ENCODE measurements around the gene PCNT.
"Not testable (repeated sequence)": the region's sequence is repeated elsewhere in the genome, so short reads cannot be mapped to it uniquely, and the experiment has no call there.

The PCNT gene

DNA sequence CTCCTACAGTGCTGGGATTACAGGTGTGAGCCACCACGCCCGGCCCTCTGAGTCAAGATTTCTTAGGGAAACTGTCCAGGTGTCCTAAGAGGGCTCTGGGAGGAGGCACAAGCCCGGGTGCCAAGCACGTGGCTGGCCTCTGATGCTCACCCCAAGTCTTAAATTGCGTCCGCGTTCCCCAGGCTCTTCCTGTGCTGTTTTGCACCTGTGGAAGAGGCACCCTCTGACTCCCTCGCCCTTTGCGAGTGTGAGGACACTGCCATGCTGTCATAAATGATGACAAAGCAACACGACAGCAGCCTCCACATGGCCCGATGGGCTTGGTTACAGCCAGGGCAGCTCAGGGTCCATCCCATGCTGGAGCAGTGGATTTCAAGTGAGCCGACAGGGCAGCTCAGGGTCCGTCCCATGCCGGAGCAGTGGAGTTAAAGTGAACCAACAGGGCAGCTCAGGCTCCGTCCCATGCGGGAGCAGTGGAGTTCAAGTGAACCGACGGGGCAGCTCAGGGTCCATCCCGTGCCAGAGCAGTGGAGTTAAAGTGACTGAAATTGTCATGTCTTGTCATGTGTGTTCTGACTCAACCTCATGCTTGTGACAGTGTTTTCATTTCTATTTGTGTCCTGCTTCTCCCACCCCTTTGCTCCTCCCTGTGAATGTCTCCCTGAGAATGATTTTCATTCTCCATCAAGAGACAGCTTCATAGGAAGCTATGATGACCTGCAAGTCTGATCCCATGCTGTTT is 33.9 kb downstream of the PCNT start:
- DNase-seq (ENCODE audit: low read depth): no peak

DNA sequence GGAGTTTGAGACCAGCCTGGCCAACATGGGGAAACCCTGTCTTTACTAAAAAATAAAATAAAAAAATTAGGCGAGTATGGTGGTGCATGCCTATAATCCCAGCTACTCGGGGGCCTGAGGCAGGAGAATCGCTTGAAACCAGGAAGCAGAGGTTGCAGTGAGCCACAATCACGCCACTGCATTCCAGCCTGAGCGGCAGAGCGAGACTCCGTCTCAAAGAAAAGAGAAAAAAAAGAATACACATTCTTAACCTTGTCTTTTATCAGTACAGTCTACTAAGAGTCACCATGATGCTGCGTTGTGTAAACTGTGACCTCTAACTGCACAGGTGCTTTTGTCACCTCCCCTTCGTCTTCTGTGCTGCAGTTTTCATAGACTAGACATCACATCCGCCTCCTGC is 37.2 kb downstream of the PCNT start:
- DNase-seq (ENCODE audit: low read depth): no peak

DNA sequence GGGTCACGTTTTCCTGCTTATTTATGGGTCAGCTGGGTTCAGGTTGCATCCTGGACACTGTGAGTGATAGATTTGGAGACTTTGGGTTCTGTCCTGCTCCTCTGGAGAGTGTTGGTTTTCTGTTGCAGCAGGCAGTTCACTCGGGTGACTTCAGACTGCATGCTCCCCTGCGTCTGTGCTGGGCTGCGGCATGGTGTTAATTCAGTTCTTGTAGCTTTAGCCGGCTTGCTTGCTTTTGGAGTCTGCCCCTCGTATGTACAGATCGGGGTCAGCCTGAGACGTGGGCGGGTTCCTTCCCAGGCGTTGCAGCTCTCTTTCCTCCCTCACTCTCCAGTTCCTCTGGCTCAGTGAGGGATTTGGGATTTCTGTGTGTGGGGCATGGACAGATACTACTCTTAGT is 38.0 kb downstream of the PCNT start:
- DNase-seq (ENCODE audit: low read depth): no peak

DNA sequence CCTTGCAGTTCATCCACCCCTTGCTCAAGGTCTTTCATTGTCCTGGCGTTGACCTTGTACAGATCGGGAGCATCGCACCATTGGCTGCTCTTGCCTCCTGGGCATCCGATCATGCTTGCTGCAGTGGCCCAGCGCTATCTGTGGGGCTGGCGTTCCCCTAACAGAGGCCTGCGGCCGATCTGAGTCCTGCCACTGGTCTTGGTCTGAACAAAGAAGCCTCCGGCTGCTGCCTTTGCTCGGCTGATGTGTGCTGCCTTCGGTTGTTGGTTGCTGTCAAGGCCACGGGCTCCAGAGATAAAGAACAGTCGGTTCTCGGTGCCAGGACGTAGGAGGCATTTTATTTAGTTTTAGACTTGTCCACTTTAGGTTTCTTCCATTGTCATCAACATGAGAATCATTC is 39.0 kb downstream of the PCNT start:
- DNase-seq (ENCODE audit: low read depth): no peak

DNA sequence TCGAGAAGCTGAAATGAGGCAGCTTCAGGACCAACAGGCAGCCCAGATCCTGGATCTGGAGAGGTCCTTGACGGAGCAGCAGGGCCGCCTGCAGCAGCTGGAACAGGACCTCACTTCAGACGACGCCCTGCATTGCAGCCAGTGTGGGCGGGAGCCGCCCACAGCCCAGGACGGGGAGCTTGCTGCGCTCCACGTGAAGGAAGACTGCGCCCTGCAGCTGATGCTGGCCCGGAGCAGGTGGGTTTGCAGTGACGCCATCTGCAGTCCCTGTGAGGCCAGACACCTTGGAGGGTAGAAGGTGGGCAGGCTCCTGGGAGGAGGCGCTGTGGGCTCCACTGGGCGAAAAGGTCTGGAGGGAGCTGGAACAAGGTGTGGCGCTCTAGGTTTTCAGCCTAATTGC is 39.7 kb downstream of the PCNT start:
- no peak for DNase-seq (ENCODE audit: low read depth)

DNA sequence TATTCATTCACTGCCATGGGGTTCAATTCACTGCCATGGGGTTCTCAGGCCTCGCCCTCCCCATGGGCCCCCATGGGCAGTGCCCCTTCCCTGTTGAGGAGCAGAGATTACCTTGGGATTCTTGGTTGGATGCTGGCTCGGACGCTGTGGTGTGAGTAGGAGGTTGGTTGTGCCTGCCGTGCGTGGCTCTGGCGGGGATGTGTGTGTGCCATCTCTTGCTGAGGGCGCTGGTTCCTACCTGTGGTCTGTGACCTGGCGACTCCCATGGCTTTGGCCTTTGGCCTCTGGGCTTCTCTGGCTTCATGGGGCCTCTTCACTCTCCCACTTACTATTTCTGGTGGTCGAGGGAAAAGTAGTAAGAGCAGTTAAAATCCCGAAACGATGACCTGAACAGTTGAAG is 42.1 kb downstream of the PCNT start:
- DNase-seq (ENCODE audit: low read depth): no peak

DNA sequence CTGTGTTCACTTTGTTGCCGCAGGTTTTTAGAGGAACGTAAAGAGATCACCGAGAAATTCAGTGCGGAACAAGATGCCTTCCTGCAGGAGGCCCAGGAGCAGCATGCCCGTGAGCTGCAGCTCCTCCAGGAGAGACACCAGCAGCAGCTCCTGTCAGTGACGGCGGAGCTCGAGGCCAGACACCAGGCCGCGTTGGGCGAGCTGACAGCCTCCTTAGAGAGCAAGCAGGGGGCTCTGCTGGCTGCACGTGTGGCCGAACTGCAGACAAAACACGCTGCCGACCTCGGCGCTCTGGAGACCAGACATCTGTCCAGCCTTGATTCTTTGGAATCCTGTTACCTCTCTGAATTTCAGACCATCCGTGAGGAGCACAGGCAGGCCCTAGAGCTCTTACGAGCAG is 42.6 kb downstream of the PCNT start:
- DNase-seq (ENCODE audit: low read depth): no peak

DNA sequence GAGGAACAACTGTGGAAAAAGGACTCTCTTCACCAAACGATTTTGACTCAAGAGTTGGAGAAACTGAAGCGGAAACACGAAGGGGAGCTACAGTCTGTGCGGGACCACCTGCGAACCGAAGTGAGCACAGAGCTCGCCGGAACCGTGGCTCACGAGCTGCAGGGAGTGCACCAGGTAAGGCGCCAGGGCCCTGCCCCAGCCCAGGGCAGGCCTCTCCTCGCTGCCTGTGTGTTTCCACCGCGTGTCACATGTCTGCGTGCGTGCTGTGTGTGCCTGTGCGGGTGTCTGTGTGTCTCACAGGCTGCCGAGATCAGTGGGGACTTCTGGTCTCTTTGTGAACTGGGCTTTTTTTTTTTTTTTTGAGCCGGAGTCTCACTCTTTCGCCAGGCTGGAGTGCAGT is 43.0 kb downstream of the PCNT start:
- DNase-seq (ENCODE audit: low read depth): no peak

DNA sequence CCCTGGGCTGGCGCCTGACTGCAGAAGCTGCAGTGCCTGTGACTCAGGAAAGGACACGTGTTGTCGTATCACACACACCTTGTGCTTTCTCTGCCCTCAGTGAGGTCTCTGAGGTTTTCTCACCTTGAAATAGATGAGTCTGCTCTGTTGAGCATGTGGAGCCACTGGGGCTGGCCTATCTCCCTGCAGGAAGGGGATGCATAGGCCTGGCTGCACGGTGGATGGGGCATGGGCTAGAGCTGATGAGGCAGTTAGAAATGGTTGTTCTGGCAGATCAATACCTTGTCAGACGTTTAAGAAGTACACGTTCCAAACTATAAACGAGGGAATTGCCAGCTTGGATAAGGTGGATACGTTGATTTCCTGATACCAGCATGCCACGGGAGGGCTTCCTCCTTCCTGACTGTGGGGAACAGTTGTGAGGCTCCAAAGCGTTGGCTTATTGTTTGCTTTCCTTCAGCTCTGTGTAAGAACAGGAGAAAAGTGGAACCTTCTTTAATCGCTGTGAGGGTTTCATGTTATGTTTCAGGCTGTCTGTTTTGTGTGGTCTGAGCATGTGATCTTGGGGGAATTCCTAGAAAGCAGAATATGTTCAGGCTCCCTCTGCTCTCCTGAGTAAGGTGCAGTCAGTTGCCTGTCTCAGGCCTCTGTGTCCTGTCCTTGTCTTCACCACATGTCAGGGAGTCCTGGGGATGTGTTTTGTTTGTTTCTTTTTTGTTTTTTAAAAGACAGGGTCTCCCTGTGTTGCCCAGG is 44.8 kb downstream of the PCNT start:
- DNase-seq (ENCODE audit: low read depth): no peak

DNA sequence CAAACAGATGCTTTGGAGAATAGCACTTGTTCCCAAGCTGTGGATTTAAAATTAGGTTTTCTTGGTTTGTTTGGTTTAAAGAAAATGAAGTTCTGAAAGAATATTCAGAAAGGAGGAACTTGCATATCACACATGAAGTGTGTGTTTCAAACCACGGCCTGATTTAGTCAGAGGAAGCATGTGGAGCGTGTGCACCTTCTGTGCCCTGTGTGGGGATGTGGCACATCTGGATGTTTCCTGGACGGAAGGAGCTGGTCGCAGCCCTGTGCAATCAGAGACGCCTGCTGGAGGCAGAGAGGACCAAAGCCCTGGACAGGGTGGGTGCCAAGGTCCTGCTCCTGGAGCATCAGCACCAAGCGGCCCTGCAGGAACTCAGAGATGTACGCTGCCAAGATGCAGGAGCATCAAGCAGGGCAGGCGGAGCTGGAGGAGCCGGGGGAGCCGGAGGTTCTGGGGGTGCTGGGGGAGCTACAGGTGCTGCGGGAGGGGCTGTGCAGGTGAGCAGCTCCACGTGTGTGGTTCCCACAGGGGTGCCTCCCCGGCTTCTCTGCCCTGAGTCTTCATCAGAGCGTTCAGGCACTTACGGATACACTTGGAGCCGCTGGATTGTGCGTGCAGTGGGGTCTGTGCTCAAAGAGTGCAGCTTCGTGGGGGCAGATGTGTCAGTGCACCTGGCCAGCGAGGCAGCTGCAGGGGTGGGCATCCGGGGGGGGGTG is 45.7 kb downstream of the PCNT start:
- DNase-seq (ENCODE audit: low read depth): no peak

DNA sequence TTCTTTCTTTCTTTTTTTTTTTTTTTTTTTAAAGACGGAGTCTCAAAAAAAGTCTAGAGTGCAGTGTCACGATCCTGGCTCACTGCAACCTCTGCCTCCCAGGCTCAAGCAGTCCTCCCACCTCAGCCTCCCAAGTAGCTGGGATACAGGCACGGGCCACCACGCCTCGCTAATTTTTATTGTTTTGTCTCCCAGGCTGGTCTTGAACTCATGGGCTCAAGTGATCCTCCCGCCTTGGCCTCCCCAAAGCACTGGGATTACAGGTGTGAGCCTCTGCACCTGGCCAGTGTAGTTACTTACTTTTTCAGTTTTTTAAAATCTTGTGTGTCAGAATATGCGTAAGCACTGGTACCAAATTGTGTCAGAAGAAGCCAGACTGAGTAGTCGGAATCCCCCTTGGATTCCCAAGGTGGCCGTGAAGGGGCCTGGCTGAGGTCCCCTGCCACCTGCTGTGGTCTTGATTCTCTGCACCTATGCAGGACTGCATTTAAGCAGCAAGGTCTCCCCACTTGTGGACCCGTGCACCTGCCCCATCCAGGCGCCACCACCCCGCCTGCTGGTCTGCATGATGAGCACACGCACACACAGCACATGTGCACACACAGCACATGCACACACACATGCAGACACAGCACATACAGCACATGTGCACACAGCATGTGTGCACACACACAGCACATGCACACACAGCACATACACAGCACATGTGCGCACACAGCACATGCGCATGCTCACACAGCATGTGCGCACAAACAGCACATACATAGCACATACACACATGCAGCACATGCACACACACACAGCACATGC is 47.5 kb downstream of the PCNT start:
- DNase-seq (ENCODE audit: low read depth): no peak

DNA sequence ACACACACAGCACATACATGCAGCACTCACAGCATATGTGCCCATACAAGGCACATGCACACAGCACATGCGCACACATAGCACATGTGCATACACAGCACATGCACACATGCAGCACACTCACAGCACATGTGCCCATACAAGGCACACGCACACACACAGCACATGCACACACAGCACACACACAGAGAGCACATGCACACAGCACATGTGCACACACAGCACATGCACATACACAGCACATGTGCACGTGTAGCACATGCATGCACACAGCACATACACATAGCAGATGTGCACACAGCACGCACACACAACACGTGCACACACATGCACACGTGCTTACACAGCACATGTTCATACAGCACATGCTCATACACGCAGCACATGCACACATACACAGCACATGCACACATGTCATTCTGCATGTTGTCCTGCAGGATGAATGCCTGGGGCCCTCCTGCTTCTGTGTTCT is 48.1 kb downstream of the PCNT start:
- no peak for DNase-seq (ENCODE audit: low read depth)

DNA sequence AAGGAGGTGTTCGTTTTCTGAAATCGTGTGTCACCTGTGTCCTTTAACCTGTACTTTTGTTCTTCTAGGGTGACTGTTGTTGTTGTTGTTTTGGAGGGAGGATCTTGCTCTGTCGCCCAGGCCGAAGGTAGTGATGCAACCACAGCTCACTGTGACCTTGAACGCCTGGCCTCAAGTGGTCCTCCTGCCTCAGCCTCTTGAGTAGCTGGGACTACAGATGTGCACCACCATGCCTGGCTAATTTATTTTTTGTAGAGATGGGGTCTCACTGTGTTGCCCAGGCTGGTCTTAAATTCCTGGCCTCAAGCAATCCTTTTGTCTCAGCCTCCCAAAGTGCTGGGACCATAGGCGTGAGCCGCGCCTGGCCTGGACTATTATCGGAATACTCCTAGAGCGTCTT is 49.0 kb downstream of the PCNT start:
- DNase-seq (ENCODE audit: low read depth): not testable (repeated sequence)

DNA sequence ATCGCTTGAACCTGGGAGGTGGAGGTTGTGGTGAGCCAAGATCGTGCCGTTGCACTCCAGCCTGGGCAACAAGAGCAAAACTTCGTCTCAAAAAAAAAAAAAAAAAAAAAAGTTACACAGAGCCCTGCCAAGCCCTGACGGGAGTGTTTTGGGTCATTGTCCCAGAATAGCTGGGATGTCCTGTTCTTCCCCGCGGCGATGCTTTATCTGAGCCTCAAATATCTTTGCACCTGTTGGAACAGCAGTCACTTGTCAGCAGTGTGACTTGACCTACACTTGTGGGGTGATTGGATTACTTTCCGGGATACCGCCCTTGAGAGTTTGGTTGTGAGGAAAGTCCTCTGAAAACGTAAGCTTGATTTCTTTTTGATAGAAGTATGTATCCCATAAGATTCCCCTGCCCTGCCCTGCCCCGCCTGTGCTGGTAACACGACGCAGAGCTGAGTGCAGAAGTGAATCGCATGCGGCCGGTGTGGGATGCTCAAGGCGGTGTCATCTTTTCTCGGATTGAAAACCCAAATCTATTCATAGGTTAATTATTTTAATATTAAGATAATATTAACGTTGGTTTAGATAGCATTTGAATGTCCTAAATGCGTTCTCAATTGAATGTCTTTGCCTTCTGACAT is 50.9 kb downstream of the PCNT start:
- no peak for DNase-seq (ENCODE audit: low read depth)

DNA sequence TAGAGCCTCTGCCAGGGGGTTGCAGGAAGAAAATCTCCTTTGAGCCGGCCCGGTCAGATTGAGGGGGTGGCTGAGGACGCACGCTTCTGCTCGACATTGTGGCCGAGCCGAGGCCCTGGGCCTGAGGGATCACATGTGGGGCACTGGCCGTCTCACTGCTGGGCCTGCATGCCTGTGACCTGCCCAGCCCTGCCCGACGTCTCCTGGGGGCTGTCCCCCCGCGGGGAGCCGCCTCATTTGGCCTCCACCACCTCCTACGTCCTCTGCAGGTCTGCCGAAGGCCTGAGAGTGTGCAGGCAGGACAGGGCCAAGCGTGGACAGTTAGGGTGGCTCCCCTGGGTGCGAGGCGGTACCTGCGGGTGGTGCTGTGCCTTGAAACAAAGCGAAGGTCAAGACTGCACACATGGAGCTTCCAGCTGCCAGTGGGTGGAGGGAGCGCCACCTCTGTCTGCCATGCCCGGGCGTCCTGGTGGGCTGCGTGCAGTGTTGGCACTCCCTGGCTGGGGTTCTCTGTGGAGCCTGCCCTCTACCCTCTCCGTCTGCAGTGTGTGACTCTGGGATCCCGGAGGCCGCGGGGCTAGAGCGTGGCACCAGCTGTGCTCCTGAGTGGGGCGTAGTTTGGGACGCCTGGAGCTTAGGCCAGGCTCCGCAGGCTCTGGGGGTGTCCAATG is 51.7 kb downstream of the PCNT start:
- DNase-seq (ENCODE audit: low read depth): no peak

DNA sequence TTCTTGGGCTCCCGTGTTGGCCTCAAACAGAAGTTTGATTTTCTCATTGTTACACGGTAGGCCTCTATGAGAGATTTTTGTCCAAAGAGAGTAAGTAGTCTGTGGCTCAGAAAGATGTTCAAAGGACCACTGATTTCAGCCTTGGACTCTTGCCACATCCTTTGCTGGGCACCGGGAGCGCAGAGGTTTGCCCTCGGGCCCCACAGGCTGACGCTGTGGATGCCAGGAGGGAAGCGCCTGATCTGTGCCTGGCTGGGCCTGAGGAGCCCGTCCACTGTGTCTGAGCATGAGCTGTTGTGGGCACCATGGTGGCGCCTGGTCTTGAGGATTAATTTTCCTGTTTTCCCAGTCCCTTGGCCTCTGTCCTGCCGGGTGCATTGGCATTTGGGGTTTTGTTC is 52.3 kb downstream of the PCNT start:
- no peak for DNase-seq (ENCODE audit: low read depth)

DNA sequence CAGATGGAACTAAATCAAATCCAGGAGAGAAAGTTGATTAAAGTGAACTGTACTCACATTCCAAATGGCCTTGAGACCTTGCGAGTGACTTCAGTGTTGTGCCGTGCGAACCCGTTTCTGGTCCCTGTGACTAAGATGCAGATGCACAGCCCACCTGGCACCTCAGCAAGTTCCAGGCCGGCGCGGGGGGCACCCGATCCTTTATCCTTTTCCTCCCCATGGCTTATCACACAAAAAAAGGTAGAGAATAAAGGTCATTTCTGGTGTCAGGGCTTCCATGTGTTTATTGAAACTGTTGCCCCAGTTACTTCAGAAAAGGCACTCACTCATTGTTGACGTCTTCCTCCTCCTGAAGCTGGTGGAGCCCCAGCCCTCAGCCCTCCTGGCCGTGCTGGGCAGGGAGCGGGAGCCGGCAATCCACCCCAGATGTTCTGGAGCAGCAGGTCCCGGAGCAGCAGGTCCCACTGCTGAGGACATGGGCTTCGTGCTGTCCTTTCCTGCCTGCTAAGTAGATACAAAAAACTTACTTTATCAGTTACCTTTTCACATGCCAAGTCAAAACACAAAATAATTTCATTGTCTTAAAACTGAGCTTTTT is 53.0 kb downstream of the PCNT start:
- no peak for DNase-seq (ENCODE audit: low read depth)

DNA sequence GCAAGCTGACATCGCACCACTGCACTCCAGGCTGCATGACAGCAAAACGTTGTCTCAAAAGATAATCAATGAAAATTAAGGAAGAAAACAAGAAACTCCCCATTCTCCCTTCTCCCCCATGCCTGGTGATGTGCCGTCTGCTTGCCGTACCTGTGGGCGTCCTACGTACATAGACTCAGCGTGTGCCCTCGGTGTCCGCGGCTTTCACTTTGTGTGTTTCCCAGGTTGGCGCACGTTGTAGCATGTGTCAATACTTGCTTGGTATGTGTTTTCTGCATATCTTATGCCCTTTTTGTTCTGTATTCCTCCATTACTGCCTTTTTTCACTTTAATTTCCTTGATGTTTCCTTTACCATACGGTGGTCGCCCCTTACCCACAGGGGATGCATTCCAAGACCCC is 53.8 kb downstream of the PCNT start:
- no peak for DNase-seq (ENCODE audit: low read depth)

DNA sequence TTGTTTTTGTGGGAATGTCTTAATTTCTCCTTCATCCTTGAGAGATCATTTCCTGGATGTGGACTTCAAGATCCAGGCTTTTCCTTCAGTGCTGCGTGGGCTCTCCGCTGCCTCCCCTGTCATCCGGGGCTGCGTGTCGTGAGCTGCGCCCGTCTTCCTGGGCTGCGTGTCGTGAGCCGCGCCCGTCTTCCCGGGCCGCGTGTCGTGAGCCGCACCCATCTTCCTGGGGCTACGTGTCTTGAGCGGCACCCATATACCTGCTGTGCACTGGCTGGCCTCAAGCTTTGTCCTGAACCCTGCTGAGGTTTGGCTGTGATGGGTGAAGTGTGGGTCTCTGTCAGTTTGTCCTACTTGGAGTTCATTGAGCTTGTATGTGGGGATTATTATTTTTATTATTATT is 55.1 kb downstream of the PCNT start:
- DNase-seq (ENCODE audit: low read depth): no peak

DNA sequence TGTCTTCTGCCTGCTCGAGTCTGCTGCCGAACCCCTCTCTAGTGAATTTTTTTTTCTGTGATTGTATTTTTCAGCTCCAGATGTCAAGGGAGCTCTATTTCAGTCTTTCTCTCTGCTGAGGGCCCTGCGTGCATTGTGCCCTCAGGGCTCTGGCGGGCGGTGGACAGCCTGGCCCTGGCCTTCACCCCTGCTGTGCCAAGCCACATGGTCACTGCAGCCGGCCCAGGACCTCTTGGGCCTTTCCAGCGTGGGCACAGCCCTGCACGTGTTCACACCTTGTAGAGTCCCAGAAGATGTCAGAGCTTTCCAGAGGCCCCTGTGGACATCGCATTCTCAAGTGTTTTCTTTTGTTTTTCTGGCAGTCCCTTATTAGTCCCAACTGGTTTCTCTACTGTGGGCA is 55.7 kb downstream of the PCNT start:
- no peak for DNase-seq (ENCODE audit: low read depth)

DNA sequence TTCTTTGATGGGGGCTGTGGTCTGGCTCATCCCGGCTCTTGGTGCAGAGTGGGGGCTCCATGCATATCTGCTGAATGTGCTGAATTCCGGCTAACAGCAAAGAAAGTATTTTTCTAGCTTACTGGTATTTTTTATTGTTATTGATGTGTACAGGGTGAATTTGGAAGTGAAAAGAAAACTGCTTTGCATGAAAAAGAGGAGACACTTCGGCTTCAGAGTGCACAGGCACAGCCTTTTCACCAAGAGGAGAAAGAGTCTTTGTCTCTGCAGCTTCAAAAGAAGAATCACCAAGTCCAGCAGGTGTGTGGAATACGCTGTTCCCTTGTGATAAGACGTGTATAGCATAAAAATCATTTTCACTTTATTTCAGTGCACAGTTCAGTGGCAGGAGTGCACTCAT is 57.6 kb downstream of the PCNT start:
- no peak for DNase-seq (ENCODE audit: low read depth)

Measured in fibroblast of gingiva (primary cell).